GM12878 (cell line): Measurements from ENCODE around the gene MDFIC2. TPM values are rescaled to one million over a fixed set of nuclear protein-coding genes. Genes with fewer than 3 reads are reported as not detected.

Source experiments
- ATAC-seq: fragments of 200-7000 bp; cut with Tn5 transposase; 3 replicates; pipeline ENCODE4 v1.9.1; 2020; ENCODE audit warnings: mild to moderate bottlenecking, moderate library complexity
- BruUV-seq: library from RNA; stranded (reverse); fragments of 400-500 nt; replicated peaks from 2 replicates; lab custom pipeline; 2021; lab: Mats Ljungman, UMichigan
- CTCF ChIA-PET: fragments of 300-600 bp; sonication (Branson Sonifier 250); formaldehyde crosslinking; extraction: SDS; loops from one replicate; lab custom pipeline; 2021; ENCODE audit warnings: inconsistent platforms; lab: Yijun Ruan, JAX
- POLR2A ChIA-PET: fragments of 350-600 bp; formaldehyde crosslinking; extraction: SDS; loops from one replicate; lab custom pipeline; 2021; ENCODE audit warnings: inconsistent platforms; lab: Charles Lee
- RAD21 ChIA-PET: fragments of 300-600 bp; sonication (Branson Sonifier 250); formaldehyde crosslinking; loops from one replicate; lab custom pipeline; 2023; ENCODE audit warnings: antibody characterized with exemption; ENCODE audit not compliant: unreplicated experiment; lab: Charles Lee
- SMC1A ChIA-PET: fragments of 300-600 bp; sonication (Branson Sonifier 250); formaldehyde crosslinking; loops from one replicate; lab custom pipeline; 2023; ENCODE audit not compliant: unreplicated experiment, uncharacterized antibody; lab: Charles Lee
- DNase-seq: peaks from one replicate; pipeline ENCODE4 v3.0.0-alpha.2; 2011; ENCODE audit warnings: low read depth, low spot score
- FAIRE-seq: peaks from 3 replicates; lab custom pipeline; 2011; peaks lifted over from hg19 to GRCh38; lab: Jason Lieb, UNC
- H2AFZ ChIP-seq: 2 replicates; pipeline ENCODE4 v1.6.0; 2011; ENCODE audit warnings: low read depth, low read length, control low read depth; ENCODE audit not compliant: control insufficient read depth
- H3K27ac ChIP-seq: 2 replicates; pipeline ENCODE4 v1.5.1; 2011; ENCODE audit warnings: control low read depth; ENCODE audit not compliant: control insufficient read depth, insufficient read depth
- H3K27me3 ChIP-seq, 2 experiments: replicated peaks in 1 of 2; 2 replicates each; pipeline versions ENCODE4 v1.6.0 to v1.6.1; 2011; ENCODE audit warnings: low read length in 1 of 2; ENCODE audit not compliant: control insufficient read depth in 2 of 2, insufficient read depth in 2 of 2
- H3K36me3 ChIP-seq, 2 experiments: 2 replicates each; pipeline ENCODE4 v1.5.1; 2011; ENCODE audit warnings: low read length in 1 of 2; ENCODE audit not compliant: control insufficient read depth in 2 of 2, insufficient read depth in 2 of 2
- H3K4me1 ChIP-seq: 2 replicates; pipeline ENCODE4 v1.6.1; 2011; ENCODE audit warnings: mild to moderate bottlenecking, low read length, moderate library complexity, mixed read lengths; ENCODE audit not compliant: control insufficient read depth, insufficient read depth
- H3K4me2 ChIP-seq: 2 replicates; pipeline ENCODE4 v1.6.0; 2011; ENCODE audit warnings: control low read depth; ENCODE audit not compliant: control insufficient read depth, insufficient read depth
- H3K4me3 ChIP-seq: fragments of 200-600 bp; sonication (generic); 2 replicates; pipeline ENCODE4 v1.5.1; 2016
- H3K79me2 ChIP-seq: 2 replicates; pipeline ENCODE4 v1.6.0; 2011; ENCODE audit warnings: low read length; ENCODE audit not compliant: control insufficient read depth, insufficient read depth
- H3K9ac ChIP-seq: 2 replicates; pipeline ENCODE4 v1.8.0; 2011; ENCODE audit warnings: low read length, control low read depth, mixed read lengths; ENCODE audit not compliant: control insufficient read depth, insufficient read depth
- H3K9me3 ChIP-seq: replicated peaks from 3 replicates; pipeline ENCODE4 v1.5.1; 2011; ENCODE audit warnings: mild to moderate bottlenecking, low read length; ENCODE audit not compliant: control insufficient read depth, insufficient read depth
- H4K20me1 ChIP-seq: 2 replicates; pipeline ENCODE4 v1.6.0; 2011; ENCODE audit not compliant: control insufficient read depth, insufficient read depth
- EZH2 ChIP-seq: IDR thresholded peaks from 2 replicates; pipeline ENCODE4 v1.6.1; 2012; ENCODE audit warnings: low read depth, mild to moderate bottlenecking, control low read depth, inconsistent platforms, low read length, borderline replicate concordance; ENCODE audit not compliant: control insufficient read depth
- HCFC1 ChIP-seq: fragments of 150-350 bp; IDR thresholded peaks from 2 replicates; pipeline ENCODE4 v1.6.1; 2014; ENCODE audit warnings: low read length
- TARDBP ChIP-seq: IDR thresholded peaks from 2 replicates; pipeline ENCODE4 v1.6.1; 2016; ENCODE audit warnings: borderline replicate concordance
- ZNF207 ChIP-seq: fragments of 450-650 bp; IDR thresholded peaks from 2 replicates; pipeline ENCODE4 v1.6.1; 2014; ENCODE audit warnings: antibody characterized with exemption, mild to moderate bottlenecking, borderline replicate concordance
- WGBS: methylation state at CpG from one replicate; pipeline ENCODE4 v1.1.6; 2016; ENCODE audit warnings: low lambda C conversion rate; ENCODE audit not compliant: insufficient replicate concordance, insufficient coverage; ENCODE audit errors: missing lambda C conversion rate; 5-methylcytosine and 5-hydroxymethylcytosine counted together
- in situ Hi-C: fragments of 300-500 bp; cut with MboI; formaldehyde crosslinking; loops from 9 replicates; pipeline ENCODE4 v1.14.3; 2018; ENCODE audit warnings: mixed read lengths
- intact Hi-C: fragments of 100-400 bp; cut with micrococcal nuclease; formaldehyde crosslinking; loops from one replicate; pipeline ENCODE4 v1.14.2; 2022; ENCODE audit not compliant: unreplicated experiment
- polyA plus RNA-seq, 11 experiments: library from polyadenylated mRNA; depleted of rRNA in 4 of 11; unstranded in 6 of 11; stranded (reverse) in 5 of 11; fragments of >200 nt; fragmentation: Nextera tagmentation in 4 of 11; fragmentation: Illumina TruSeq in 1 of 11; extraction: Ambion mirVana in 4 of 11; extraction: Trizol in 1 of 11; gene quantifications; 1 replicate in 1 of 11; 2 replicates in 10 of 11; pipeline versions ENCODE4 v1.2.1 to v1.2.3, GENCODE V29; 2011 to 2016; ENCODE audit warnings: inconsistent platforms in 2 of 11, missing spikeins in 2 of 11, low read depth in 1 of 11
- total RNA-seq, 4 experiments: library from RNA; depleted of rRNA in 3 of 4; stranded (reverse); fragments of >200 nt in 3 of 4; fragmentation: Illumina TruSeq in 1 of 4; extraction: Trizol in 1 of 4; gene quantifications; 2 replicates each; pipeline versions ENCODE4 v1.2.1 to v1.2.3, GENCODE V29; 2013 to 2021
- TF ChIP-seq, protein P1 (sequence below): fragments of 450-650 bp; formaldehyde crosslinking; IDR thresholded peaks from 2 replicates; pipeline ENCODE4 v1.4.0; 2022; ENCODE audit warnings: mild to moderate bottlenecking, moderate library complexity

Gene MDFIC2
- total and polyA plus RNA-seq, 10 of the 15 experiments (the other 5 are each of a cell fraction or from before 2014, with no cell fraction given), result not detected

DNA sequence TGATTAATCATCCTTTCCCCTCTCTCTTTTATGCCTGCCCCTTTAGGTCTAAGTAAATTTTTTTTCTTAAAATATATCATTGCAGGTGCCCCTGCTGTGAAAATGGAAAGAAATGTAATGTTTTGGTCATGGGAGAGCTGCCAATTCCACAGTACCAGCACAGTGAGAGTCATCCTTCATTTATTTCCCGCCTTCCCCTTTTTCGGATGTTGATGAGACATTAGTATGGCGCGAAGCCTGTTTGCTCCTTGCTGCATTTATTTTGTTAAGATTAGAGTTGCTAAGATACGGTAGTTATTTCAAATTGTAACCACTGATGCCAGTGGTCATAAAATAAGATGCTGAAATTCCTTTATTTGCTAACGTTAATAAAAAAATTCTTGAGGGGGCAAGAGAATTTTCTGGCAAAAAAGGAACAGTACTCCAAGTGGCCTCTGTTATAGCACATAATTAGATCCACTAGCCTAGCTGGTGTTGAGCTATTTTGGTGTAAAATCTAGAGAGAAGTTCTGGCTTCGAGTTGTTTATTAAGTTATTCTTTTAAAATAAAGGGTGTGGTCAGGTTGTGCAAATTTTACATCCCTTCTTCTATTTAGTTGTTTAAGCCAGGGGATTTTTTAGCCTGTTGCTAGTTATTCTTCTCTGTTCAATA is 62.8 kb downstream of the MDFIC2 start:
- ChIA-PET SMC1A (interaction anchor here (0.5 kb wide), 1 partner anchor 672 kb away, joined by 3 read pairs; no protein-coding TSS in a partner anchor), RAD21 (no interaction called here), POLR2A (no interaction called here), CTCF (no interaction called here)
- no peak overlapping the region for H2AFZ ChIP-seq
- H3K4me3 ChIP-seq, result no peak overlapping the region
- FAIRE-seq (no peak), DNase-seq (no peak), ATAC-seq (no peak)
- no peaks in the 10 kb centered on the region for H4K20me1 ChIP-seq
- TF ChIP-seq, protein P1, sequence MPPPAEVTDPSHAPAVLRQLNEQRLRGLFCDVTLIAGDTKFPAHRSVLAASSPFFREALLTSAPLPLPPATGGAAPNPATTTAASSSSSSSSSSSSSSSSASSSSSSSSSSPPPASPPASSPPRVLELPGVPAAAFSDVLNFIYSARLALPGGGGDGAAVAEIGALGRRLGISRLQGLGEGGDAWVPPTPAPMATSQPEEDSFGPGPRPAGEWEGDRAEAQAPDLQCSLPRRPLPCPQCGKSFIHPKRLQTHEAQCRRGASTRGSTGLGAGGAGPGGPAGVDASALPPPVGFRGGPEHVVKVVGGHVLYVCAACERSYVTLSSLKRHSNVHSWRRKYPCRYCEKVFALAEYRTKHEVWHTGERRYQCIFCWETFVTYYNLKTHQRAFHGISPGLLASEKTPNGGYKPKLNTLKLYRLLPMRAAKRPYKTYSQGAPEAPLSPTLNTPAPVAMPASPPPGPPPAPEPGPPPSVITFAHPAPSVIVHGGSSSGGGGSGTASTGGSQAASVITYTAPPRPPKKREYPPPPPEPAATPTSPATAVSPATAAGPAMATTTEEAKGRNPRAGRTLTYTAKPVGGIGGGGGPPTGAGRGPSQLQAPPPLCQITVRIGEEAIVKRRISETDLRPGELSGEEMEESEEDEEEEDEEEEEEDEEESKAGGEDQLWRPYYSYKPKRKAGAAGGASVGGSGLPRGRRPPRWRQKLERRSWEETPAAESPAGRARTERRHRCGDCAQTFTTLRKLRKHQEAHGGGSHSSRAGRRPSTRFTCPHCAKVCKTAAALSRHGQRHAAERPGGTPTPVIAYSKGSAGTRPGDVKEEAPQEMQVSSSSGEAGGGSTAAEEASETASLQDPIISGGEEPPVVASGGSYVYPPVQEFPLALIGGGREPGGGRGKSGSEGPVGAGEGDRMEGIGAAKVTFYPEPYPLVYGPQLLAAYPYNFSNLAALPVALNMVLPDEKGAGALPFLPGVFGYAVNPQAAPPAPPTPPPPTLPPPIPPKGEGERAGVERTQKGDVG (CRISPR knock-in tag), result no peak
- no peak for TF ChIP-seq EZH2
- TF ChIP-seq TARDBP, result no peak
- no peak for TF ChIP-seq HCFC1
- no peak for TF ChIP-seq ZNF207
- no TSS peak for BruUV-seq
- H3K79me2 ChIP-seq, result no peaks in the 10 kb centered on the region
- intact Hi-C loops (no loop called here), in situ Hi-C loops (no loop called here)
- H3K9me3 ChIP-seq, result no peaks in the 10 kb centered on the region
- no peak overlapping the region for H3K4me2 ChIP-seq
- H3K27ac ChIP-seq, result no peak overlapping the region
- H3K4me1 ChIP-seq, result no peaks in the 10 kb centered on the region
- no peak overlapping the region for H3K9ac ChIP-seq
- no peaks in the 10 kb centered on the region for H3K36me3 ChIP-seq
- no peaks in the 10 kb centered on the region for H3K27me3 ChIP-seq
- 49% methylated on average over 7 of the region's 7 CpGs for WGBS
